H1 (cell line): ENCODE data around the gene SMTN. TPM values are rescaled to one million over a fixed set of nuclear protein-coding genes. Genes with fewer than 3 reads are reported as not detected.

Experiments
- CTCF ChIA-PET: fragments of 300-600 bp; sonication (Branson Sonifier 250); formaldehyde crosslinking; loops from one replicate; lab custom pipeline; 2021; ENCODE audit not compliant: partially characterized antibody; lab: Charles Lee
- POLR2A ChIA-PET: fragments of 300-600 bp; sonication (Branson Sonifier 250); formaldehyde crosslinking; loops from one replicate; lab custom pipeline; 2021; ENCODE audit warnings: inconsistent platforms; ENCODE audit not compliant: partially characterized antibody; lab: Charles Lee
- DNase-seq, 2 experiments: peaks; one replicate each; pipeline versions ENCODE4 v3.0.0 to v3.0.0-alpha.2; 2010 to 2022; ENCODE audit warnings: low spot score in 2 of 2, low read depth in 1 of 2, mixed read lengths in 1 of 2
- FAIRE-seq: peaks from 2 replicates; lab custom pipeline; 2011; peaks lifted over from hg19 to GRCh38; lab: Jason Lieb, UNC
- H2AFZ ChIP-seq: 2 replicates; pipeline ENCODE4 v1.8.1; 2012; ENCODE audit warnings: low read length, inconsistent platforms
- H2AK5ac ChIP-seq: 2 replicates; pipeline ENCODE4 v1.6.1; 2013; ENCODE audit warnings: low read depth, low read length
- H2BK120ac ChIP-seq: replicated peaks from 2 replicates; pipeline ENCODE3; 2013; ENCODE audit warnings: low read depth, low read length, inconsistent platforms
- H2BK12ac ChIP-seq: 2 replicates; pipeline ENCODE4 v1.6.1; 2013; ENCODE audit warnings: low read depth, low read length
- H2BK15ac ChIP-seq: 2 replicates; pipeline ENCODE4 v1.6.1; 2013; ENCODE audit warnings: low read length
- H2BK20ac ChIP-seq: 2 replicates; pipeline ENCODE4 v1.6.1; 2013; ENCODE audit warnings: low read length
- H2BK5ac ChIP-seq: 2 replicates; pipeline ENCODE4 v1.6.1; 2013; ENCODE audit warnings: low read depth, low read length
- H3K14ac ChIP-seq: 2 replicates; pipeline ENCODE4 v1.6.1; 2013; ENCODE audit warnings: inconsistent platforms; ENCODE audit not compliant: insufficient read length
- H3K18ac ChIP-seq: 2 replicates; pipeline ENCODE4 v1.6.1; 2013; ENCODE audit warnings: low read length; ENCODE audit errors: extremely low read depth
- H3K23ac ChIP-seq: 2 replicates; pipeline ENCODE4 v1.6.1; 2013; ENCODE audit warnings: inconsistent platforms; ENCODE audit not compliant: insufficient read length
- H3K23me2 ChIP-seq: 2 replicates; pipeline ENCODE4 v1.6.1; 2013; ENCODE audit warnings: low read depth, low read length
- H3K27ac ChIP-seq: 2 replicates; pipeline ENCODE4 v1.6.1; 2011; ENCODE audit warnings: low read depth, low read length, inconsistent platforms
- H3K27me3 ChIP-seq, 4 experiments: replicated peaks in 1 of 4; 1 replicate in 1 of 4; 2 replicates in 3 of 4; pipeline versions ENCODE4 v1.6.1 to v1.8.1; 2011 to 2013; ENCODE audit warnings: low read length in 3 of 4, mild to moderate bottlenecking in 3 of 4, inconsistent platforms in 2 of 4, mixed read lengths in 2 of 4, moderate library complexity in 1 of 4; ENCODE audit not compliant: control insufficient read depth in 3 of 4, insufficient read depth in 3 of 4; ENCODE audit errors: extremely low read depth in 1 of 4
- H3K36me3 ChIP-seq, 4 experiments: 2 replicates each; pipeline versions ENCODE4 v1.6.1 to v1.8.1; 2011 to 2013; ENCODE audit warnings: mild to moderate bottlenecking in 4 of 4, low read length in 3 of 4, moderate library complexity in 2 of 4, control low read depth in 1 of 4, inconsistent platforms in 1 of 4; ENCODE audit not compliant: insufficient read depth in 4 of 4, control insufficient read depth in 2 of 4
- H3K4ac ChIP-seq: replicated peaks from 2 replicates; pipeline ENCODE3; 2013; ENCODE audit warnings: low read length, low read depth, mixed read lengths, inconsistent platforms; ENCODE audit not compliant: insufficient read length
- H3K4me1 ChIP-seq, 4 experiments: replicated peaks in 1 of 4; 1 replicate in 1 of 4; 2 replicates in 3 of 4; pipeline versions ENCODE4 v1.6.1 to v1.8.1; 2011 to 2013; ENCODE audit warnings: low read length in 3 of 4, inconsistent platforms in 2 of 4, mixed read lengths in 1 of 4; ENCODE audit not compliant: insufficient read depth in 4 of 4, control insufficient read depth in 3 of 4
- H3K4me2 ChIP-seq, 2 experiments: 2 replicates each; pipeline versions ENCODE4 v1.6.1 to v1.8.1; 2011 to 2013; ENCODE audit warnings: low read depth in 2 of 2, low read length in 2 of 2, control low read depth in 1 of 2, inconsistent platforms in 1 of 2, mild to moderate bottlenecking in 1 of 2; ENCODE audit not compliant: insufficient read depth in 1 of 2
- H3K4me3 ChIP-seq, 4 experiments: fragments of 200-600, 300-600 bp in 1 of 4; sonication (generic), shearing (Covaris generic), sonication (Bioruptor Twin) in 1 of 4; 2 replicates each; pipeline versions ENCODE4 v1.5.1 to v1.8.1; 2011 to 2016; ENCODE audit warnings: low read length in 4 of 4, low read depth in 3 of 4, control low read depth in 2 of 4, inconsistent platforms in 2 of 4, mild to moderate bottlenecking in 2 of 4, mixed read lengths in 1 of 4, moderate library complexity in 1 of 4; ENCODE audit not compliant: insufficient read depth in 2 of 4; ENCODE audit errors: extremely low read depth in 1 of 4
- H3K56ac ChIP-seq: replicated peaks from 2 replicates; pipeline ENCODE3; 2013; ENCODE audit warnings: low read depth, mild to moderate bottlenecking, mixed read lengths, low read length, inconsistent platforms; ENCODE audit not compliant: insufficient read length
- H3K79me1 ChIP-seq: 2 replicates; pipeline ENCODE4 v1.6.1; 2013; ENCODE audit warnings: low read depth, low read length, control low read depth
- H3K79me2 ChIP-seq, 2 experiments: 2 replicates each; pipeline versions ENCODE4 v1.6.1 to v1.8.1; 2012 to 2013; ENCODE audit warnings: low read length in 2 of 2, mild to moderate bottlenecking in 2 of 2, inconsistent platforms in 1 of 2; ENCODE audit not compliant: insufficient read depth in 2 of 2, control insufficient read depth in 1 of 2
- H3K9ac ChIP-seq, 4 experiments: replicated peaks in 1 of 4; 1 replicate in 1 of 4; 2 replicates in 3 of 4; pipeline versions ENCODE4 v1.6.1 to v1.8.1; 2011 to 2013; ENCODE audit warnings: low read depth in 3 of 4, low read length in 3 of 4, control low read depth in 2 of 4, mild to moderate bottlenecking in 2 of 4, moderate library complexity in 2 of 4, inconsistent platforms in 1 of 4; ENCODE audit errors: extremely low read depth in 1 of 4
- H3K9me3 ChIP-seq, 2 experiments: 2 replicates each; pipeline versions ENCODE4 v1.6.1 to v1.8.1; 2012 to 2013; ENCODE audit warnings: mild to moderate bottlenecking in 2 of 2, moderate library complexity in 2 of 2, control low read depth in 1 of 2, inconsistent platforms in 1 of 2, low read depth in 1 of 2, low read length in 1 of 2, mixed read lengths in 1 of 2; ENCODE audit not compliant: insufficient read depth in 2 of 2
- H4K20me1 ChIP-seq, 2 experiments: replicated peaks in 1 of 2; 2 replicates each; pipeline versions ENCODE3 to v1.8.1; 2011 to 2013; ENCODE audit warnings: inconsistent platforms in 2 of 2, low read length in 2 of 2, mild to moderate bottlenecking in 1 of 2; ENCODE audit not compliant: insufficient read depth in 2 of 2, control insufficient read depth in 1 of 2
- H4K5ac ChIP-seq: 2 replicates; pipeline ENCODE4 v1.6.1; 2013; ENCODE audit warnings: low read length, low read depth, mixed read lengths, inconsistent platforms; ENCODE audit not compliant: insufficient read length
- H4K8ac ChIP-seq: 2 replicates; pipeline ENCODE4 v1.8.0; 2013; ENCODE audit warnings: mild to moderate bottlenecking, moderate library complexity, low read length, inconsistent platforms; ENCODE audit not compliant: insufficient read depth; ENCODE audit errors: extremely low read depth
- H4K91ac ChIP-seq: replicated peaks from 2 replicates; pipeline ENCODE3; 2013; ENCODE audit warnings: low read length, mixed read lengths, inconsistent platforms; ENCODE audit not compliant: insufficient read length
- ASH2L ChIP-seq: fragments of 200-600, 300-600 bp; sonication (generic); IDR thresholded peaks from one replicate; pipeline ENCODE4 v1.7.1; 2017; ENCODE audit warnings: low read length
- CREB1 ChIP-seq: IDR thresholded peaks from 2 replicates; pipeline ENCODE4 v1.6.1; 2012; ENCODE audit warnings: inconsistent platforms
- GABPA ChIP-seq: IDR thresholded peaks from 2 replicates; pipeline ENCODE4 v1.6.1; 2011; ENCODE audit warnings: mild to moderate bottlenecking, low read length, moderate library complexity, borderline replicate concordance; ENCODE audit not compliant: insufficient read depth
- RAD21 ChIP-seq, 2 experiments: IDR thresholded peaks in 1 of 2; conservative IDR thresholded peaks in 1 of 2; 2 replicates each; pipeline ENCODE4 v1.6.1; 2011; ENCODE audit warnings: low read depth in 2 of 2, low read length in 2 of 2, improper control_type of control experiment in 1 of 2, inconsistent platforms in 1 of 2, mild to moderate bottlenecking in 1 of 2, moderate library complexity in 1 of 2
- SIN3A ChIP-seq, 2 experiments: IDR thresholded peaks in 1 of 2; conservative IDR thresholded peaks in 1 of 2; 2 replicates each; pipeline ENCODE4 v1.6.1; 2011 to 2012; ENCODE audit warnings: low read length in 2 of 2, improper control_type of control experiment in 1 of 2, low read depth in 1 of 2, mild to moderate bottlenecking in 1 of 2
- whole genome bisulfite sequencing, 2 experiments: shearing (Covaris generic) in 1 of 2; methylation state at CpG; one replicate each; pipeline versions ENCODE4 v1.1.6 to v1.1.7; 2013 to 2015; ENCODE audit warnings: low lambda C conversion rate in 2 of 2, mixed read lengths in 2 of 2, inconsistent platforms in 1 of 2, low coverage in 1 of 2, missing lambda C conversion rate in 1 of 2; ENCODE audit not compliant: insufficient replicate concordance in 2 of 2, insufficient coverage in 1 of 2, insufficient read length in 1 of 2; ENCODE audit errors: extremely low coverage in 1 of 2, missing lambda C conversion rate in 1 of 2; 5-methylcytosine and 5-hydroxymethylcytosine counted together
- polyA plus RNA-seq, 7 experiments: library from polyadenylated mRNA; depleted of rRNA in 3 of 7; stranded (reverse) in 5 of 7; unstranded in 2 of 7; fragments of >200 nt in 5 of 7; fragments of 200-250 nt in 2 of 7; gene quantifications; 1 replicate in 5 of 7; 2 replicates in 1 of 7; 4 replicates in 1 of 7; pipeline versions ENCODE4 v1.2.1 to v1.2.3, GENCODE V29; 2011 to 2013; ENCODE audit warnings: missing spikeins in 2 of 7, mixed read lengths in 2 of 7
- total RNA-seq: library from RNA; stranded (reverse); fragmentation: NEBNext Ultra II Directional; extraction: Animal tissue kit (Norgen Biotek cat#: 25700); gene quantifications from 2 replicates; pipeline ENCODE4 v1.2.1, GENCODE V29; 2021
- TF ChIP-seq, protein P1 (sequence below), 3 experiments: IDR thresholded peaks; 1 replicate in 2 of 3; 2 replicates in 1 of 3; pipeline versions ENCODE4 v1.5.1 to v1.6.1; 2011; ENCODE audit warnings: low read length in 3 of 3, mild to moderate bottlenecking in 3 of 3, inconsistent platforms in 2 of 3, low read depth in 1 of 3, moderate library complexity in 1 of 3; ENCODE audit not compliant: insufficient read depth in 1 of 3; ENCODE audit errors: control extremely low read depth in 1 of 3

The SMTN gene
- total and polyA plus RNA-seq, 2 of the 8 experiments (the other 6 are each of a cell fraction or from before 2014, with no cell fraction given) = 12.3 to 20.8 TPM

DNA sequence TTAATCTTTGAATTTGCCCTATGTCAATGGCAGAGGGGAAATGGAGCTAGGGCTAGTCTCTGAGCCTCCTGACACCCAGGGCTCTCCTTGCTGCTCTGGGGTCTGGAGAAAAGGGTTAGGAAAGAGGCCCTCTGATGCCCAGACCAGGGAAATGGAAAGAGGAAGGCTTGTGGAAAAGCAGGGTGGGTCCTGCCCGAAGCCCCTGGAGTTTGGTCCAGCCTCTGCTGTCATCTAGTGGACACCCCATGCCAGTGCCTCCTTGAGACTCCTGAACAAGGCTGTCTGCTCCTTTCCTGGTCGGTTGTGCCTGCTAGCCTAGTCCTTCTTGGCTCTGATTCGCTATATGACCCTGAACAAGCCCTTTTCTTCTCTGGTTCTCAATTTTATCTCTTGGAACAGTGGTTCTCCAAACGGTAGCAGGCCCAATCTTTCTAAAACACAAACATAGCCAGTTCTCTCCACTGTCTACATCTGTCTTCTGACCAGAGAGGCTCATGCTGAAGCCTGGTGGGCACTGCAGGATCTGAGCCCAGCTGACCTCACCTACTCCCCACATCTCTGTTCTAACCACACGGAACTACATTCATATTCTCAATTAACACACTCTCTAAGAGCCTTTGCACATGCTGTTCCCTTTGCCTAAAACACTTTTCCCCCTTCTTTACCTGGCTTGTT lies 68.0 kb downstream of the SMTN start:
- peak; percentile 95 for FAIRE-seq

More for the DNA sequence above, 68.0 kb downstream of the SMTN start:
- ChIA-PET CTCF (interaction anchor here (0.5 to 11.9 kb wide), 28 partner anchors 9 to 363 kb away, joined by 3 to 124 read pairs (median 5); partner anchors contain the start of genes PLA2G3, SELENOM and SMTN), POLR2A (interaction anchor here (0.7 to 1.4 kb wide), 5 partner anchors 21 to 180 kb away, joined by 3 to 4 read pairs (median 4); partner anchors contain the start of genes MORC2, SMTN and TUG1)
- Histone ChIP-seq H2BK120ac (no peak overlapping the region), H3K18ac (no peak overlapping the region), H2BK5ac (no peak overlapping the region), H3K4ac (no peak overlapping the region), H4K5ac (no peak overlapping the region), H3K79me2 (no peaks in the 10 kb centered on the region), H3K4me2 (no peak overlapping the region), H4K20me1 (no peaks in the 10 kb centered on the region), H3K79me1 (no peaks in the 10 kb centered on the region), H4K8ac (no peak overlapping the region), H3K23ac (no peak overlapping the region), H2AK5ac (no peak overlapping the region), H3K23me2 (no peaks in the 10 kb centered on the region), H3K56ac (no peak overlapping the region), H3K27me3 (no peaks in the 10 kb centered on the region), H3K36me3 (no peaks in the 10 kb centered on the region), H4K91ac (no peak overlapping the region), H2BK20ac (no peak overlapping the region), H3K4me1 (no peaks in the 10 kb centered on the region; a peak in 1 of 7 replicates), H2BK15ac (peak overlapping the region; percentile 75), H2BK12ac (no peak overlapping the region), H2AFZ (0 out of 2 replicates have a peak overlapping the region, but pooled peaks have one; percentile 19), H3K9me3 (peaks cover 0 to 5% of the 10 kb centered on the region in 2 experiments; a peak in 1 of 4 replicates), H3K4me3 (no peak overlapping the region), H3K14ac (no peak overlapping the region), H3K27ac (no peak overlapping the region), H3K9ac (no peak overlapping the region)
- TF ChIP-seq GABPA (peak; percentile 60; the same call in 1 of the 2 replicates), RAD21 (IDR thresholded peaks at IDR 0.05 in 1 of 2, conservative IDR thresholded peaks at IDR 0.05 in 1 of 2; ENCODE audit: low read depth in 2 of 2, low read length in 2 of 2) (peak; percentile 99 to 100), SIN3A (conservative IDR thresholded peaks at IDR 0.05 in 1 of 2, IDR thresholded peaks at IDR 0.05 in 1 of 2; ENCODE audit: low read depth in 1 of 2, low read length in 2 of 2) (no peak), CREB1 (0 out of 2 replicates have a peak, but pooled peaks have one; percentile 22), ASH2L (no peak)
- TF ChIP-seq, protein P1, sequence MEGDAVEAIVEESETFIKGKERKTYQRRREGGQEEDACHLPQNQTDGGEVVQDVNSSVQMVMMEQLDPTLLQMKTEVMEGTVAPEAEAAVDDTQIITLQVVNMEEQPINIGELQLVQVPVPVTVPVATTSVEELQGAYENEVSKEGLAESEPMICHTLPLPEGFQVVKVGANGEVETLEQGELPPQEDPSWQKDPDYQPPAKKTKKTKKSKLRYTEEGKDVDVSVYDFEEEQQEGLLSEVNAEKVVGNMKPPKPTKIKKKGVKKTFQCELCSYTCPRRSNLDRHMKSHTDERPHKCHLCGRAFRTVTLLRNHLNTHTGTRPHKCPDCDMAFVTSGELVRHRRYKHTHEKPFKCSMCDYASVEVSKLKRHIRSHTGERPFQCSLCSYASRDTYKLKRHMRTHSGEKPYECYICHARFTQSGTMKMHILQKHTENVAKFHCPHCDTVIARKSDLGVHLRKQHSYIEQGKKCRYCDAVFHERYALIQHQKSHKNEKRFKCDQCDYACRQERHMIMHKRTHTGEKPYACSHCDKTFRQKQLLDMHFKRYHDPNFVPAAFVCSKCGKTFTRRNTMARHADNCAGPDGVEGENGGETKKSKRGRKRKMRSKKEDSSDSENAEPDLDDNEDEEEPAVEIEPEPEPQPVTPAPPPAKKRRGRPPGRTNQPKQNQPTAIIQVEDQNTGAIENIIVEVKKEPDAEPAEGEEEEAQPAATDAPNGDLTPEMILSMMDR (IDR thresholded peaks at IDR 0.05; ENCODE audit: control extremely low read depth in 1 of 3, insufficient read depth in 1 of 3, low read depth in 1 of 3, low read length in 3 of 3) = peak; percentile 94 to 100 (median 97)
- peak; percentile 71 to 80 for DNase-seq
- 25% methylated on average over 5 of the region's 5 CpGs; no CpG with 5 or more reads in 1 of the 2 experiments for WGBS, 2 experiments
